Measurements from ENCODE around the gene PLEKHG4B. TPM values are rescaled to one million over a fixed set of nuclear protein-coding genes. Genes with fewer than 3 reads are reported as not detected.

The PLEKHG4B gene
- total RNA-seq, 1 donor from 2014 or later, result not detected

- H3K36me3 ChIP-seq, result no peaks in the 10 kb centered on the region
- no peaks in the 10 kb centered on the region for H3K27me3 ChIP-seq
- H3K4me1 ChIP-seq, result peaks cover 0 to 3% of the 10 kb centered on the region in 2 donors
- H3K9me3 ChIP-seq, result no peaks in the 10 kb centered on the region
- intact Hi-C loops (cut with DNase I), result no loop called here
- TF ChIP-seq CTCF (IDR thresholded peaks at IDR 0.05), result no peak
- no peak for DNase-seq (ENCODE audit: low spot score in 2 of 2)
- H3K27ac ChIP-seq, result no peak overlapping the region
- H3K4me3 ChIP-seq, result no peak overlapping the region
Observed at GRCh38 chr5:90590-91547, 1.1 kb upstream of the PLEKHG4B start.

DNA sequence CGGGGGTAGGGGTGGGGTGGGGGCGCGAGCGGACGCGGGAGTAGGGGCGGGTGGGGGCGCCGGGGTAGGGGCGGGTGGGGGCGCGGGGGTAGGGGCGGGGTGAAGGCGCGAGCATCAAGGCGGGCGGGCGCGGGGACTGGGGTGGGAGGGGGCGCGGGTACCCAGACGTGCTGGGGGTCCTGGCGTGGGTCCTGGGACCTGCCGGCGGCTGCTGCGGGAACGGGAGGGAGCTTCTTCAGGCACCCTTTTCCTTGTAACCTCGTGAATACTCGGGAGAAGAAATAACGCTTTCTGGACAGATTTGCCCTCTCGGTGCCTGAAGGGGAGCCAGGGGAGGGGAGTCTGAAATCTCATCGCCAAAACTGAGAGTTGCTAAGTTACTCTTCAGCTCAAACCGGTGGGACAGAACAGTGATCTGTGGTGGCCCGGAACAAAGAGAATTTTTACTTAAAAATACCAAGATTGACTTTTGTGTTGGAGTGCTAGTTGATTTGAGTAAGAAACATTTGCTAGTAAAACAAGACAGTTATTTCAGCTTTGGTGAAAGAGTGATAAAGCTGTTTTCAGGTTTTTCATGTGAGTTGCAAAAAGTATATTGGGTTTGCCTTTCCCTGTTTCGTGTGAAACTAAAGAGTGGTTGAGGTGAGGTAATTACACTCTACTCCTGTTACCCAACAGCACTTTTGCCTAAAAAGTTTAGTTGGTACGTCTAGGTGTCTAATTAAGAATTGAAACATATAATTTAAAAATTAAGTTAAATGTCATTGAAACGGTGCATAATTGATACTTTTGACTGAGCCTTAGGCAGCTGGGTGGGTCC, 643 bp downstream of the PLEKHG4B start:
- no peaks in the 10 kb centered on the region for H3K36me3 ChIP-seq
- no peak for TF ChIP-seq CTCF (IDR thresholded peaks at IDR 0.05)
- DNase-seq (ENCODE audit: low spot score in 2 of 2), result no peak
- H3K4me3 ChIP-seq, result no peak overlapping the region
- no peak overlapping the region for H3K27ac ChIP-seq
- H3K9me3 ChIP-seq, result no peaks in the 10 kb centered on the region
- intact Hi-C loops (cut with DNase I), result no loop called here
- H3K27me3 ChIP-seq, result no peaks in the 10 kb centered on the region
- H3K4me1 ChIP-seq, result peaks cover 0 to 3% of the 10 kb centered on the region in 2 donors

DNA sequence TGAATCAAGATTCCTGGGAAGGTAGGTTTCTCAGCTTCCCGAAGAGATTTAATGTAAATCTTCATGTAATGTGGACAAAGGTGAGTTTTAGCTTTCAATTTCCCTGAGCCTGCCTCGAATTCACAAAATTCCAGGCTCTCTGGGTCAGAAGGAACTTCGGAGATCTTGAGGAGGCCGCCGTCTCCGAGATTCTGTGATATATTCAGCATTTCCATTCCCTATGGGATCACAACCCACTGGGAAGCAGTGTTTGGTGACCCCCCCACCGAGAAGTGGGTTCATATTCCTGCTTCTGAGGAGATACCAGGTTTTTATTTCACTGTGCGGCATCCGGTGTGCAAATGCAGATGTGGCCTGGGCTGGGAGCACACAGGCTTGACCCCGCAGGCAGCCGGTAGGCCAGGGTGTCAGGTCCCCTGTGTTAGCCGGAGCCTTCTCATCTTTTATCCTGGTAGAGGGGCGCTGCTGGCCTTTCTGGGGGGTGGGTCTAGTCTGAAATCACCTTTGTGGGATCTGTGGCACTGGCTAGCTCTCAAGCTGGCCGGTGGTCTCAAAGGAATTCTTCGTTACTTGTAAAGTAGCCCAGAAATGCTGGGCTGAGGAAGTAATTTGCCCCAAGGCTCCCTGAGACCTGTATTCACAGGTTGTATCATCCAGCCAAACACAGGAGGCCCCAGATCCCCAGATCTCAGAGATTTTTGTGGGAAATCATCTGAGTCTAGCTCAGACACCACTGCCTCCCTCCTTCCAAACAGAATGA, 1.4 kb downstream of the PLEKHG4B start:
- intact Hi-C loops (cut with DNase I), result no loop called here
- Histone ChIP-seq H3K27ac (no peak overlapping the region), H3K36me3 (no peaks in the 10 kb centered on the region), H3K27me3 (no peaks in the 10 kb centered on the region), H3K4me1 (peaks cover 0 to 3% of the 10 kb centered on the region in 2 donors), H3K4me3 (no peak overlapping the region), H3K9me3 (no peaks in the 10 kb centered on the region)
- TF ChIP-seq CTCF (IDR thresholded peaks at IDR 0.05), result no peak
- DNase-seq (ENCODE audit: low spot score in 2 of 2), result no peak

- Histone ChIP-seq H3K9me3 (no peaks in the 10 kb centered on the region), H3K27me3 (no peaks in the 10 kb centered on the region), H3K4me3 (no peak overlapping the region), H3K27ac (no peak overlapping the region), H3K4me1 (peaks cover 0 to 3% of the 10 kb centered on the region in 2 donors), H3K36me3 (no peaks in the 10 kb centered on the region)
- no peak for DNase-seq (ENCODE audit: low spot score in 2 of 2)
- no peak for TF ChIP-seq CTCF (IDR thresholded peaks at IDR 0.05)
- intact Hi-C loops (cut with DNase I), result no loop called here
Observed at GRCh38 chr5:94113-94892, 2.3 kb downstream of the PLEKHG4B start.
